Ammon's horn (tissue), 1 donor: Measurements from ENCODE around the gene TTC32.

Source experiments
- DNase-seq: peaks from one replicate; pipeline ENCODE4 v3.0.0-alpha.2; 2016; ENCODE audit warnings: low spot score

TTC32 gene

DNA sequence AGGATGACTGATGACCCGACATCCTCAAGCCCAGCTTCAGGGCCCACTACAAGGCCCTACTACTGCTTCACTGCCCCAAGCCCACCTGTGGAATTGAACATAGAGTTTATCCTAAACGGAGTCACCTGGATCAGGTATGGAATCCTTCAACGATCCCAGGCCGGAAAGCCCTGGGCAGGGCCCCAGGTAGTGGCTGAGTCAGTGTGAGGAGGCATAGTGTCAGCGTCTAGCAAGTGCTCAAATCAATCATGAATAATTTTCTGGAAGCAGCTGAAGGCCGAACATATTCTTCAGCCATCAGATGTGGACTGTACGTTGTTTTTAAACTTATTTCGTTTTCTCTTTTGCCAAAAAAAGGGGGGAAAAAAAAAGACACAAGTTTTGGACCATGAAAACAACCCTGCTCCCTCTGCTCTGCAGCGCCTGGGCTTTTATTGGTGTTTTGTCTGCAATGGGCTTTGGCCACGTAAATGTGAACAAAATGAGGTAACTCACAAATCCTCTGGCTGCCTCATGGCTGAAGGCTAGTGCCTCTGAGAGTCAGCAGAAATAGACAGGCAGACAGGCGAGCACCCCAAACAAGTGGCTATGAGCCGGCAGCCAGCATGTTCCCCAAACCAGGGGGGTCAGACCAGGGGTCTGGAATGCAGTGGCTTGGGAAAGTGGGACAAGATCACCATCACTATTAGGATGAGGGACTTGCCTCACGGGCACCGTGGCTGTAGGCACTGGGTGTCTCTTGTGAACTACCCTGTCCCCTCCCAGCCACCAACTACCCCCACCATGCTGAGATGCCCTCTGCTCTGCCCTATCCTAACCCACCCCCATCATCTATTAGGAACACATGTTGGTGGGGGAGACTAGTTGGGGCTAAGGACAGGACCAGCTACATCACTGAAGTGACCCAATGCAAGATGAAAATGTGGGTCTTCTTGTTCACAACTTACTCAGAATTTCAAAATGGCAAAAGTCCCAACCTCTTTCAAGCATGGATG is 51.4 kb downstream of the TTC32 start:
- no peak for DNase-seq

DNA sequence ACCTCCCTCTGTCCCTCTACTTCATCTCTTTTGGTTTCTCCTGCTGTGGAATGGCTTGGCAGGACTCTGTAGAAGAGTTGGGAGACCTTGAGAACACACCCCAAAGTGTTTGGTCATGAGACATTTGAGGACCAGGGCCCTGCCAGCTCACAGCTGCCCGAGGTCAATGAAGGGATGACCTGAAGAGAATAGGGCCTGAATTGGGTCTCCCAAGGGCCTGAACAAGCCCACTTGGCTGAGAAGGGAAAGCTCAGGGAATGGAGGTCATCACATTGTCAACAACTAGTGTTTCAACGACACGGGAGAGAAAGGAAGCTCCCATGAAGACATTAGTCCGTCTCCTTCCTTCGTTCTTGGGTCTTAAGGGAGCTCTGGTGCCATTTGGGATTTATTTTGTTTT is 52.8 kb downstream of the TTC32 start:
- DNase-seq: no peak

DNA sequence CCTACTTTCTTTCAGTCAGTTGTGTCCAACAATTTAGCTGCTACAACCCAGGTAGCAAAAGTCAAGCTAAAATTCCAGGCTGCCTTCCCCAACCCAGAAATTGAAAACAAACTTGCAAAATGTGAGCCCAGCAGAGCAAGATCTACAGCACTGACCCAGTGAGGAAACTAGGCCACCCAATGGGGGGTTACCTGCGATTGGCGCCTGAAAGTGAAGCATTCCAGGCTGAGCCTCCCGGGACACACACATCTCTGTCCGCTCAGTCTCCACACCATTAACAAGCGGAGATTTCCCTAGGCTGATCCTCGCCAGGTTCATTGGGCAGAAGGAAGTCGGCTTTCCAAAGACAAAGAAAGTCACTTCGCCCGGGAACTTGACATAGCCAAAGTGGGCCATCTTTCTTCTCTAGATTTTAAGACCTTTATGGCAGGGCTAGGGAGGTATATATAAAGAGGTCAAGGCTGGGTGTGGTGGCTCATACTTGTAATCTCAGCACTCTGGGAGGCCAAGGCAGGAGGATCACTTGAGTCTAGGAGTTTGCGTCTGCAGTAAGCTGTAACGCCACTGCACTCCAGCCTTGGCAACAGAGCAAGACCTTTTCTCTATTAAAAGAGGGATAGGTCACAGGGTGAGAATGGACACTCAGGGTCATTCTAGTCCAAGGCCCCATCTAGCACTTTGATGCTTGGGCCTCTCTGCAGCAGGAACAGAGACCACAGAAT is 53.6 kb downstream of the TTC32 start:
- no peak for DNase-seq

DNA sequence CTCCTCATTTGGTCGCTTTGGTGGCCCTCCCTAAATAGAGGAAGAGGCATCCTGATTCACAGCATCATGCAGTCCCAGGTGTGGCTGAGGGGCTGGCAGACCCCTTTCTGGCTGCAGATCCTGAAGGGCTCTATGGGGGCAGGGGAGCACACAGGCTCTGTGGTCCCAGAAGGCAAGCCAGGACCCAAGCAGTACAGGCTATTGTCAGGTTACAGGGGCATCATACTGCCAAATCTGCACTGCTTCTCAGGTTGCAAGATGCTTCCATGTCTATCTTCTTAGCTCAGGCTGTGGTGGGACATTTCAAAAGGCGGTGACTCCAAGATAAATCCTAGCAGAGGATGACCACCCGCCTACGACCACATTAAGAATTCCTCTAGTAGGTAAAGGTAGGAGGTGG is 54.3 kb downstream of the TTC32 start:
- no peak for DNase-seq
